Adrenal gland (tissue), 5 donors: ENCODE measurements around the gene CYREN.

Experiments
- POLR2A ChIP-seq, 2 donors: fragments of 450-650 bp; IDR thresholded peaks; one replicate each; pipeline ENCODE4 v1.6.1; 2017; ENCODE audit warnings: antibody characterized with exemption in 2 of 2, mild to moderate bottlenecking in 2 of 2, moderate library complexity in 1 of 2
- TF ChIP-seq, protein P1 (sequence below), 6 experiments: fragments of 450-650 bp in 4 of 6; fragments of 200-600 bp in 2 of 6; sonication (generic) in 1 of 6; IDR thresholded peaks; 1 replicate in 5 of 6; 2 replicates in 1 of 6; pipeline versions ENCODE4 v1.5.1 to v1.8.0; 2016 to 2021; ENCODE audit warnings: antibody characterized with exemption in 6 of 6, mild to moderate bottlenecking in 2 of 6, moderate library complexity in 1 of 6
- donor health status: DM: no; HTN: no; CAD: no.

DNA sequence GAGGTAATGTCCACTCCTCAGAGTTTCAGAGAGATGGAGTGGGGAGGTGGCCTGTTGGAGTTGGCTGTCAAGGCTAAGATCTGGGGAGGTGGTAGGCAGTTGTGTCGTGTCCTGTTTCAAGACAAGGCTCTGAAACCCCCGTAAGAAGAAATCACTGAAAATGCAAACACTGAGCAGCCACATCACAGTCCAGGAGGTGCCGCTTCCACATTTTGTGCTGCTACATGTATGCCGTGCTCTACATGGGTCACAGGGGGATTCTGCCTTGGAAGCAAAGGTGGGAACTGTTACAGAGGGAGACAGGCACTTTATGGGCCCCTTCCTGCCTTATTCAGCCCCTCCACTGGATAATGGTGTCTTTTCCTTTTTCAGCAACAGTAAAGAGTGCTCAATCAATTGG, 28.9 kb upstream of the CYREN start:
- TF ChIP-seq, protein P1, sequence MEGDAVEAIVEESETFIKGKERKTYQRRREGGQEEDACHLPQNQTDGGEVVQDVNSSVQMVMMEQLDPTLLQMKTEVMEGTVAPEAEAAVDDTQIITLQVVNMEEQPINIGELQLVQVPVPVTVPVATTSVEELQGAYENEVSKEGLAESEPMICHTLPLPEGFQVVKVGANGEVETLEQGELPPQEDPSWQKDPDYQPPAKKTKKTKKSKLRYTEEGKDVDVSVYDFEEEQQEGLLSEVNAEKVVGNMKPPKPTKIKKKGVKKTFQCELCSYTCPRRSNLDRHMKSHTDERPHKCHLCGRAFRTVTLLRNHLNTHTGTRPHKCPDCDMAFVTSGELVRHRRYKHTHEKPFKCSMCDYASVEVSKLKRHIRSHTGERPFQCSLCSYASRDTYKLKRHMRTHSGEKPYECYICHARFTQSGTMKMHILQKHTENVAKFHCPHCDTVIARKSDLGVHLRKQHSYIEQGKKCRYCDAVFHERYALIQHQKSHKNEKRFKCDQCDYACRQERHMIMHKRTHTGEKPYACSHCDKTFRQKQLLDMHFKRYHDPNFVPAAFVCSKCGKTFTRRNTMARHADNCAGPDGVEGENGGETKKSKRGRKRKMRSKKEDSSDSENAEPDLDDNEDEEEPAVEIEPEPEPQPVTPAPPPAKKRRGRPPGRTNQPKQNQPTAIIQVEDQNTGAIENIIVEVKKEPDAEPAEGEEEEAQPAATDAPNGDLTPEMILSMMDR (IDR thresholded peaks at IDR 0.05) = no peak
- TF ChIP-seq POLR2A (IDR thresholded peaks at IDR 0.05) = no peak
